ENCODE data around the gene A1CF. TPM values are rescaled to one million over a fixed set of nuclear protein-coding genes. Genes with fewer than 3 reads are reported as not detected.
"Not testable (repeated sequence)": the region's sequence is repeated elsewhere in the genome, so short reads cannot be mapped to it uniquely, and the experiment has no call there.

A1CF gene
- total RNA-seq, 2 experiments from 2014 or later: not detected

- H3K9me3 ChIP-seq (ENCODE audit: control insufficient read depth in 1 of 2, insufficient read depth in 1 of 2, low read length in 2 of 2); DNase-seq; H3K4me3 Mint-ChIP-seq; H3K36me3 ChIP-seq (ENCODE audit: insufficient read depth, low read length); H3K27ac ChIP-seq (ENCODE audit: low read depth in 1 of 2, low read length in 2 of 2); intact Hi-C loops (cut with DNase I, micrococcal nuclease); POLR2A ChIA-PET; H3K4me1 ChIP-seq (ENCODE audit: insufficient read depth, low read length); H3K27ac Mint-ChIP-seq; H3K27me3 ChIP-seq (ENCODE audit: control insufficient read depth in 1 of 2, insufficient read depth in 2 of 2, low read length in 2 of 2); H3K9me3 Mint-ChIP-seq; H3K4me3 ChIP-seq (ENCODE audit: low read length); H3K36me3 Mint-ChIP-seq (ENCODE audit: low read depth); ATAC-seq (ENCODE audit: poor library complexity); H3K27me3 Mint-ChIP-seq; H3K4me1 Mint-ChIP-seq (ENCODE audit: low read depth); CTCF ChIA-PET: not testable (repeated sequence)
These were observed 113.4 kb downstream of the A1CF start for GRCh38 chr10:50772042-50772441.

- DNase-seq; H3K4me3 ChIP-seq (ENCODE audit: low read length); H3K36me3 Mint-ChIP-seq (ENCODE audit: low read depth); POLR2A ChIA-PET; intact Hi-C loops (cut with DNase I, micrococcal nuclease); H3K27me3 ChIP-seq (ENCODE audit: control insufficient read depth in 1 of 2, insufficient read depth in 2 of 2, low read length in 2 of 2); CTCF ChIA-PET; ATAC-seq (ENCODE audit: poor library complexity); H3K4me1 ChIP-seq (ENCODE audit: insufficient read depth, low read length); H3K27ac Mint-ChIP-seq; H3K27me3 Mint-ChIP-seq; H3K9me3 Mint-ChIP-seq; H3K27ac ChIP-seq (ENCODE audit: low read depth in 1 of 2, low read length in 2 of 2); H3K9me3 ChIP-seq (ENCODE audit: control insufficient read depth in 1 of 2, insufficient read depth in 1 of 2, low read length in 2 of 2); H3K4me1 Mint-ChIP-seq (ENCODE audit: low read depth); H3K4me3 Mint-ChIP-seq; H3K36me3 ChIP-seq (ENCODE audit: insufficient read depth, low read length): not testable (repeated sequence)
These were observed 118.5 kb downstream of the A1CF start for GRCh38 chr10:50766774-50767513.

Other genes starting within 250 kb of the A1CF start
- gene ASAH2B, start 145.7 kb downstream of the A1CF start, total RNA-seq: 1 to 10 TPM; 1.4 to 1.6 TPM
- under 1 TPM in 1 of 2 experiments, not detected in 1; 0.31 TPM for gene PRKG1, start 188.9 kb upstream of the A1CF start, total RNA-seq

Measured in CD4-positive, alpha-beta T cell (primary cell).